Measurements from ENCODE around the gene EEFSEC.

DNA sequence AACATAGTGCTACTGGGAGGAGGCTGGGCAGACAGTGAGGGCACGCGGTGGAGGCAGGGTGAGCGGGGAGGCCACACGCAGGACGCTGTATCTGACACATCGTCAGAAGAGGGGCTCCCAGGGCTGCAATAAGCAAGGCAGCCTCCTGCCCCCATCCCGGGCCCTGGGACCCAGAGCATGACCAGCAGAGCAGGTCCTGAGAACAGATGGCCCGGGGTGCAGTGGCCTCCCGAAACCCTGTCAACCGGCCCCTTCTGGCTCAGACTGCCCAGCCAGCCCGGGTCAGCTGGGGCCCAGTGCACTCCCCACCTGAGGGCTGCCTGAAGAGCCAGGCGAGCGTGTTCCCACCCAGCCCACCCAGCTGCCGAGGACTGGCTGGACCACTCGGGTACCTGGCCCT, 276.0 kb downstream of the EEFSEC start:
- TF ChIP-seq, protein P1, sequence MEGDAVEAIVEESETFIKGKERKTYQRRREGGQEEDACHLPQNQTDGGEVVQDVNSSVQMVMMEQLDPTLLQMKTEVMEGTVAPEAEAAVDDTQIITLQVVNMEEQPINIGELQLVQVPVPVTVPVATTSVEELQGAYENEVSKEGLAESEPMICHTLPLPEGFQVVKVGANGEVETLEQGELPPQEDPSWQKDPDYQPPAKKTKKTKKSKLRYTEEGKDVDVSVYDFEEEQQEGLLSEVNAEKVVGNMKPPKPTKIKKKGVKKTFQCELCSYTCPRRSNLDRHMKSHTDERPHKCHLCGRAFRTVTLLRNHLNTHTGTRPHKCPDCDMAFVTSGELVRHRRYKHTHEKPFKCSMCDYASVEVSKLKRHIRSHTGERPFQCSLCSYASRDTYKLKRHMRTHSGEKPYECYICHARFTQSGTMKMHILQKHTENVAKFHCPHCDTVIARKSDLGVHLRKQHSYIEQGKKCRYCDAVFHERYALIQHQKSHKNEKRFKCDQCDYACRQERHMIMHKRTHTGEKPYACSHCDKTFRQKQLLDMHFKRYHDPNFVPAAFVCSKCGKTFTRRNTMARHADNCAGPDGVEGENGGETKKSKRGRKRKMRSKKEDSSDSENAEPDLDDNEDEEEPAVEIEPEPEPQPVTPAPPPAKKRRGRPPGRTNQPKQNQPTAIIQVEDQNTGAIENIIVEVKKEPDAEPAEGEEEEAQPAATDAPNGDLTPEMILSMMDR (IDR thresholded peaks at IDR 0.05; ENCODE audit: insufficient read depth, low read depth, low read length): no peak
- no peak for TF ChIP-seq EZH2 (IDR thresholded peaks at IDR 0.05; ENCODE audit: insufficient read depth, low read length)
